Gastroesophageal sphincter (tissue), 3 donors: Measurements from ENCODE around the gene CSN2.

Experiments
- EP300 ChIP-seq: sonication (generic); formaldehyde crosslinking; IDR thresholded peaks from one replicate; pipeline ENCODE4 v1.6.1; 2017; ENCODE audit warnings: antibody characterized with exemption, mild to moderate bottlenecking
- POLR2A ChIP-seq, 2 donors: fragments of 450-650 bp; IDR thresholded peaks; one replicate each; pipeline ENCODE4 v1.6.1; 2017; ENCODE audit warnings: antibody characterized with exemption in 2 of 2, mild to moderate bottlenecking in 2 of 2, moderate library complexity in 1 of 2
- POLR2AphosphoS5 ChIP-seq: sonication (generic); formaldehyde crosslinking; IDR thresholded peaks from one replicate; pipeline ENCODE4 v1.6.1; 2017; ENCODE audit warnings: antibody characterized with exemption
- TF ChIP-seq, protein P1 (sequence below), 4 experiments: fragments of 200-600 bp in 2 of 4; fragments of 450-650 bp in 2 of 4; sonication (generic) in 1 of 4; IDR thresholded peaks; one replicate each; pipeline ENCODE4 v1.5.1; 2017 to 2019; ENCODE audit warnings: antibody characterized with exemption in 4 of 4, mild to moderate bottlenecking in 2 of 4, moderate library complexity in 2 of 4

DNA sequence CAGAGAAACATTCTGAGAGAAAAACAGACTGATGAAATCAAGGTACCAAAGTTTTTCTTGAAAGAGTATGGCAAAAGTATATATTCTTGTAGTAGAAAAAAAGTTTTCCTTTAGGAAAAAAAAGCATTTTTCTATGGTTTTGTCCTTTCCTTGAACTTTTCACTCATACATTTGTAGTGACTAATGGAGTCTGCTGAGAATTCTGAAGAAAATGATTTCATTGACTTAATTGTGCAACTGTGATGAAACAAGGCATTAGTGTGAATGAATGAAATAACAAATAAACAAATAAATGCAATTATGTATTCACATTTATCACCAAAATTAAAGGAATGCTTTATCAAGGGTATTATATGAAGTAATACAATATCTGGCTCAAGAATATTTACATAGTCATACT lies 29.0 kb downstream of the CSN2 start:
- TF ChIP-seq, protein P1, sequence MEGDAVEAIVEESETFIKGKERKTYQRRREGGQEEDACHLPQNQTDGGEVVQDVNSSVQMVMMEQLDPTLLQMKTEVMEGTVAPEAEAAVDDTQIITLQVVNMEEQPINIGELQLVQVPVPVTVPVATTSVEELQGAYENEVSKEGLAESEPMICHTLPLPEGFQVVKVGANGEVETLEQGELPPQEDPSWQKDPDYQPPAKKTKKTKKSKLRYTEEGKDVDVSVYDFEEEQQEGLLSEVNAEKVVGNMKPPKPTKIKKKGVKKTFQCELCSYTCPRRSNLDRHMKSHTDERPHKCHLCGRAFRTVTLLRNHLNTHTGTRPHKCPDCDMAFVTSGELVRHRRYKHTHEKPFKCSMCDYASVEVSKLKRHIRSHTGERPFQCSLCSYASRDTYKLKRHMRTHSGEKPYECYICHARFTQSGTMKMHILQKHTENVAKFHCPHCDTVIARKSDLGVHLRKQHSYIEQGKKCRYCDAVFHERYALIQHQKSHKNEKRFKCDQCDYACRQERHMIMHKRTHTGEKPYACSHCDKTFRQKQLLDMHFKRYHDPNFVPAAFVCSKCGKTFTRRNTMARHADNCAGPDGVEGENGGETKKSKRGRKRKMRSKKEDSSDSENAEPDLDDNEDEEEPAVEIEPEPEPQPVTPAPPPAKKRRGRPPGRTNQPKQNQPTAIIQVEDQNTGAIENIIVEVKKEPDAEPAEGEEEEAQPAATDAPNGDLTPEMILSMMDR (IDR thresholded peaks at IDR 0.05), result no peak
- TF ChIP-seq POLR2A (IDR thresholded peaks at IDR 0.05) (no peak), POLR2AphosphoS5 (no peak), EP300 (no peak)
